ENCODE measurements around the gene TRAPPC4. TPM values are rescaled to one million over a fixed set of nuclear protein-coding genes. Genes with fewer than 3 reads are reported as not detected.
"Not testable (repeated sequence)": the region's sequence is repeated elsewhere in the genome, so short reads cannot be mapped to it uniquely, and the experiment has no call there.

The TRAPPC4 gene
- total and polyA plus RNA-seq, 12 donors: 14.6 to 95.1 (median 37.5) TPM

DNA sequence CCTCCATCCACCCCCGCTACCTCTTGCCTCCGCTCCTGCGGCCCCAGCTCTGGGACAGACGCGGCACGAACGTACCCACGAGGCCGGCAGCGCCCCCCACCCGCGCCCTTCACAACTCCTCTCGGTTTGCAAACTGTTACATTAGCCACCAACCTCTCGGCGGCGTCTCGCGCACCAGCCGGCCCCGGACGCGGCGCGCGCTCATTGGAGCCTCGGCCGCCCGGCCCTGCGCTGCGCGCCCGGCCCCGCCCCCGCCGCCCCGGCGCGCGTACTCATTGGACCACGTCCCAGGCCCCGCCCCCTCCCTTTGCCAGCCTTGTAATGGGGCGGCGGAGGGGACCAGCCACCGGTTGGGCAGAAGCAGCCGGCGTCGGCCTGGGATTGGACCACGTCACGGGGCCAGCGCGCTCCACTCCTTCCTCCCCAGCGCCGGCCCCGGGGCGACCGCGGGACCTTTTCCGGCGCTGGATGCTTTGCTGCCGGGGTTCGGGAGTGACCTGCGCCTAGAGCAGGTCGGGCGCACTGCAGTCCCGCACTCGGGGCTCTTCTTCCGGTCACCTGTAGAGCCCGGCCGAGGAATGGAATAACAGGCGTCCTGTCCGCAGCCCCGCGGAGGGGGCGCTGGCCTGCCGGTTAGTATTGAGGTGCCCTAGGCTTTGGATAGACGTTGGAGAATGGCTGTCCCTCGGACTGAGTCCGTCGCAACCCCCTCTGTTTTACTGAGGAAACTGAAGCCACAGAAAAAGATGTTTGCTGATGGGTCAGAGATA, 38.6 kb downstream of the TRAPPC4 start, which contains the start of gene HYOU1:
Gene HYOU1, minus strand, starts transcription at position 206 of the 770 bp plus-strand sequence. CDS start 1,045 bp downstream, outside the sequence.
- Histone ChIP-seq H3K9me3 (no peaks in the 10 kb centered on the region), H3K4me1 (peaks cover 15 to 30% (median 25%) of the 10 kb centered on the region in 9 donors), H3K36me3 (peaks cover 0 to 52% (median 28%) of the 10 kb centered on the region in 9 donors), H3K4me3 (peak within 1 kb of the TSS; percentile 67 to 99 (median 94)), H3K27me3 (no peaks in the 10 kb centered on the region), H3K27ac (peak within 1 kb of the TSS; percentile 16 to 94 (median 89))
- WGBS, 2 donors: 1% methylated on average over 57 to 78 of the region's 79 CpGs
- ATAC-seq (peak; percentile 97 to 99 (median 97)), DNase-seq (peak; percentile 98)
- intact Hi-C loops (cut with DNase I): loop anchor here in 1 of 10 donors (2.0 kb wide), 1 partner anchor 38 kb away; the partner anchor contains the start of genes RPS25 and TRAPPC4
- TF ChIP-seq, protein P1, sequence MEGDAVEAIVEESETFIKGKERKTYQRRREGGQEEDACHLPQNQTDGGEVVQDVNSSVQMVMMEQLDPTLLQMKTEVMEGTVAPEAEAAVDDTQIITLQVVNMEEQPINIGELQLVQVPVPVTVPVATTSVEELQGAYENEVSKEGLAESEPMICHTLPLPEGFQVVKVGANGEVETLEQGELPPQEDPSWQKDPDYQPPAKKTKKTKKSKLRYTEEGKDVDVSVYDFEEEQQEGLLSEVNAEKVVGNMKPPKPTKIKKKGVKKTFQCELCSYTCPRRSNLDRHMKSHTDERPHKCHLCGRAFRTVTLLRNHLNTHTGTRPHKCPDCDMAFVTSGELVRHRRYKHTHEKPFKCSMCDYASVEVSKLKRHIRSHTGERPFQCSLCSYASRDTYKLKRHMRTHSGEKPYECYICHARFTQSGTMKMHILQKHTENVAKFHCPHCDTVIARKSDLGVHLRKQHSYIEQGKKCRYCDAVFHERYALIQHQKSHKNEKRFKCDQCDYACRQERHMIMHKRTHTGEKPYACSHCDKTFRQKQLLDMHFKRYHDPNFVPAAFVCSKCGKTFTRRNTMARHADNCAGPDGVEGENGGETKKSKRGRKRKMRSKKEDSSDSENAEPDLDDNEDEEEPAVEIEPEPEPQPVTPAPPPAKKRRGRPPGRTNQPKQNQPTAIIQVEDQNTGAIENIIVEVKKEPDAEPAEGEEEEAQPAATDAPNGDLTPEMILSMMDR (IDR thresholded peaks at IDR 0.05): peak in 3 of 9 donors; percentile 1 to 26 (median 19)

DNA sequence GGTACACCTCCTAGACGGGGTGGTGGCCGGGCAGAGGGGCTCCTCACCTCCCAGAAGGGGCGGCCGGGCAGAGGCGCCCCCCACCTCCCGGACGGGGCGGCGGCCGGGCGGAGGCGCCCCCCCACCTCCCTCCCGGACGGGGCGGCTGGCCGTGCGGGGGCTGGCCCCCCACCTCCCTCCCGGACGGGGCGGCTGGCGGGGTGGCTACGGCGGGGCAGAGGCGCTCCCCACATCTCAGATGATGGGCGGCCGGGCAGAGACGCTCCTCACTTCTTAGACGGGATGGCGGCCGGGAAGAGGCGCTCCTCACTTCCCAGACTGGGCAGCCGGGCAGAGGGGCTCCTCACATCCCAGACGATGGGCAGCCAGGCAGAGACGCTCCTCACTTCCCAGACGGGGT, 40.6 kb downstream of the TRAPPC4 start:
- DNase-seq; H3K4me3 ChIP-seq; ATAC-seq; H3K27ac ChIP-seq; intact Hi-C loops (cut with DNase I); H3K27me3 ChIP-seq; H3K9me3 ChIP-seq: not testable (repeated sequence)
- Histone ChIP-seq H3K4me1 (peaks cover 15 to 38% (median 26%) of the 10 kb centered on the region in 9 donors), H3K36me3 (peaks cover 0 to 33% (median 10%) of the 10 kb centered on the region in 9 donors)
- 91 to 92% methylated on average over 17 to 31 of the region's 35 CpGs for WGBS, 2 donors

GRCh38 chr11:119061256-119061655, 42.7 kb downstream of the TRAPPC4 start:
- DNase-seq (no peak), ATAC-seq (no peak)
- Histone ChIP-seq H3K4me1 (peaks cover 5 to 32% (median 18%) of the 10 kb centered on the region in 9 donors), H3K4me3 (no peak overlapping the region), H3K9me3 (no peaks in the 10 kb centered on the region), H3K27ac (no peak overlapping the region), H3K27me3 (no peaks in the 10 kb centered on the region), H3K36me3 (peaks cover 0 to 34% (median 0%) of the 10 kb centered on the region in 9 donors)
- intact Hi-C loops (cut with DNase I): loop anchor here in 1 of 10 donors (10.0 kb wide), 1 partner anchor 46 kb away; the partner anchor contains the start of genes RPS25 and TRAPPC4
- 92 to 94% methylated on average over 3 of the region's 3 CpGs for whole genome bisulfite sequencing, 2 donors
- TF ChIP-seq, protein P1 (IDR thresholded peaks at IDR 0.05): no peak

DNA sequence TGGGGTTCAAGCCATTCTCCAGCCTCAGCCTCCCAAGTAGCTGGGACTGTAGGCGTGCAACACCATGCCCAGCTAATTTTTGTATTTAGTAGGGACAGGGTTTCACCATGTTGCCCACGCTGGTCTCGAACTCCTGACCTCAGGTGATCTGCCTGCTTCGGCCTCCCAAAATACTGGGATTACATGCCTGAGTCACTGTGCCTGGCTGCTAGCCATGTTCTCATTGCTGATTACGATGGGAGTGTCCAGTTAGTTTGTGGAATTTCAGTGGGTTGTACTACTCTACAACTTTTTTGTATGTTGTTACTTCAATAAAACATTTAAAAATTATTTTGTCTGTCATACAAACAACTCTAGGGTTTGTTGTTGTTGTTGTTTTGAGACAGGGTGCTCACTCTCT, 44.2 kb downstream of the TRAPPC4 start:
- peak overlapping the region in 2 of 10 donors; percentile 6 to 22 for H3K27ac ChIP-seq
- DNase-seq: peak in 1 of 2 donors; percentile 31

More for the DNA sequence above, 44.2 kb downstream of the TRAPPC4 start:
- no peaks in the 10 kb centered on the region for H3K27me3 ChIP-seq
- 62 to 72% methylated on average over 5 of the region's 5 CpGs for WGBS, 2 donors
- peaks cover 5 to 35% (median 20%) of the 10 kb centered on the region in 9 donors for H3K4me1 ChIP-seq
- ATAC-seq: no peak
- H3K9me3 ChIP-seq: no peaks in the 10 kb centered on the region
- H3K4me3 ChIP-seq: no peak overlapping the region
- peaks cover 0 to 34% (median 0%) of the 10 kb centered on the region in 9 donors for H3K36me3 ChIP-seq
- TF ChIP-seq, protein P1 (IDR thresholded peaks at IDR 0.05): no peak
- intact Hi-C loops (cut with DNase I): loop anchor here in 1 of 10 donors (10.0 kb wide), 1 partner anchor 48 kb away; the partner anchor contains the start of genes RPS25 and TRAPPC4

Measured in heart right ventricle (tissue), 16 donors.